ENCODE measurements around the gene ALLC.

Gene ALLC

GRCh38 chr2:3712424-3712823 lies 54.4 kb downstream of the ALLC start:
- no peak for DNase-seq (ENCODE audit: low read depth)
- no peak for TF ChIP-seq CTCF (IDR thresholded peaks at IDR 0.05; ENCODE audit: low read depth, low read length, missing control alignments)
- H3K4me3 ChIP-seq (ENCODE audit: low read depth, low read length): no peak overlapping the region

- no peak overlapping the region for H3K4me3 ChIP-seq (ENCODE audit: low read depth, low read length)
- DNase-seq (ENCODE audit: low read depth): no peak
- TF ChIP-seq CTCF (IDR thresholded peaks at IDR 0.05; ENCODE audit: low read depth, low read length, missing control alignments): no peak
These were observed 55.0 kb downstream of the ALLC start for GRCh38 chr2:3712831-3713503.

- TF ChIP-seq CTCF (IDR thresholded peaks at IDR 0.05; ENCODE audit: low read depth, low read length, missing control alignments): no peak
- no peak overlapping the region for H3K4me3 ChIP-seq (ENCODE audit: low read depth, low read length)
- no peak for DNase-seq (ENCODE audit: low read depth)
These were observed 60.7 kb downstream of the ALLC start for GRCh38 chr2:3718679-3719078.

- no peak for TF ChIP-seq CTCF (IDR thresholded peaks at IDR 0.05; ENCODE audit: low read depth, low read length, missing control alignments)
- DNase-seq (ENCODE audit: low read depth): no peak
- H3K4me3 ChIP-seq (ENCODE audit: low read depth, low read length): no peak overlapping the region
These were observed 67.0 kb downstream of the ALLC start for GRCh38 chr2:3725002-3725401.

- no peak for TF ChIP-seq CTCF (IDR thresholded peaks at IDR 0.05; ENCODE audit: low read depth, low read length, missing control alignments)
- no peak for DNase-seq (ENCODE audit: low read depth)
- H3K4me3 ChIP-seq (ENCODE audit: low read depth, low read length): no peak overlapping the region
These were observed 67.7 kb downstream of the ALLC start for GRCh38 chr2:3725458-3726250.

- no peak for DNase-seq (ENCODE audit: low read depth)
- H3K4me3 ChIP-seq (ENCODE audit: low read depth, low read length): no peak overlapping the region
- TF ChIP-seq CTCF (IDR thresholded peaks at IDR 0.05; ENCODE audit: low read depth, low read length, missing control alignments): no peak
These were observed 68.5 kb downstream of the ALLC start for GRCh38 chr2:3726511-3726910.
